Measurements from ENCODE around the gene HRG.

DNA sequence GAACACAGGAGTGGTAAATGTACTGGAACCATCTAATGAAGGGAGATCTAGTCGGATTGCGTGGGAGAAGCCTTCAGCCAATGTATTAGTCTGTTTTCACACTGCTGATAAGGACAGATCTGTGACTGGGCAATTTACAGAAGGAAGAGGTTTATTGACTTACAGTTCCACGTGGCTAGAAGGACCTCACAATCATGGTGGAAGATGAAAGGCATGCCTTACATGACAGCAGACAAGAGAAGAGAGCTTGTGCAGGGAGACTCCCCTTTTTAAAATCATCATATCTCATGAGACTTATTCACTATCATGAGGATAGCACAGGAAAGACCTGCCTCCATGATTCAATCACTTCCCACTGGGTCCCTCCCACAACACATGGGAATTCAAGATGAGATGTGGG is 17.0 kb downstream of the HRG start:
- TF ChIP-seq, protein P1, sequence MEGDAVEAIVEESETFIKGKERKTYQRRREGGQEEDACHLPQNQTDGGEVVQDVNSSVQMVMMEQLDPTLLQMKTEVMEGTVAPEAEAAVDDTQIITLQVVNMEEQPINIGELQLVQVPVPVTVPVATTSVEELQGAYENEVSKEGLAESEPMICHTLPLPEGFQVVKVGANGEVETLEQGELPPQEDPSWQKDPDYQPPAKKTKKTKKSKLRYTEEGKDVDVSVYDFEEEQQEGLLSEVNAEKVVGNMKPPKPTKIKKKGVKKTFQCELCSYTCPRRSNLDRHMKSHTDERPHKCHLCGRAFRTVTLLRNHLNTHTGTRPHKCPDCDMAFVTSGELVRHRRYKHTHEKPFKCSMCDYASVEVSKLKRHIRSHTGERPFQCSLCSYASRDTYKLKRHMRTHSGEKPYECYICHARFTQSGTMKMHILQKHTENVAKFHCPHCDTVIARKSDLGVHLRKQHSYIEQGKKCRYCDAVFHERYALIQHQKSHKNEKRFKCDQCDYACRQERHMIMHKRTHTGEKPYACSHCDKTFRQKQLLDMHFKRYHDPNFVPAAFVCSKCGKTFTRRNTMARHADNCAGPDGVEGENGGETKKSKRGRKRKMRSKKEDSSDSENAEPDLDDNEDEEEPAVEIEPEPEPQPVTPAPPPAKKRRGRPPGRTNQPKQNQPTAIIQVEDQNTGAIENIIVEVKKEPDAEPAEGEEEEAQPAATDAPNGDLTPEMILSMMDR (IDR thresholded peaks at IDR 0.05) = no peak
- TF ChIP-seq POLR2A (IDR thresholded peaks at IDR 0.05) = no peak

Measured in esophagus squamous epithelium (tissue), 4 donors.